Activated CD4-positive, alpha-beta T cell treated with anti-CD3 and anti-CD28 coated beads, Interleukin-2, amount 50 U/mL, for 48 hours (primary cell): Measurements from ENCODE around the gene ANTXR1.

Experiments
- DNase-seq, 2 experiments: peaks; one replicate each; pipeline ENCODE4 v3.0.0-alpha.2; 2020

The ANTXR1 gene

GRCh38 chr2:69188182-69188900, 175.4 kb downstream of the ANTXR1 start:
- DNase-seq = no peak

GRCh38 chr2:69190743-69191404, 177.9 kb downstream of the ANTXR1 start:
- no peak for DNase-seq

GRCh38 chr2:69191634-69192033, 178.7 kb downstream of the ANTXR1 start:
- DNase-seq = no peak

- no peak for DNase-seq
Observed at GRCh38 chr2:69192176-69192945, 179.4 kb downstream of the ANTXR1 start.

- DNase-seq = no peak
Observed at GRCh38 chr2:69195706-69196105, 182.7 kb downstream of the ANTXR1 start.

- no peak for DNase-seq
Observed at GRCh38 chr2:69196327-69197117, 183.5 kb downstream of the ANTXR1 start.

GRCh38 chr2:69200107-69200520, 187.1 kb downstream of the ANTXR1 start:
- no peak for DNase-seq

GRCh38 chr2:69201259-69201658, 188.3 kb downstream of the ANTXR1 start:
- DNase-seq = no peak

GRCh38 chr2:69202327-69202726, 189.3 kb downstream of the ANTXR1 start:
- no peak for DNase-seq

GRCh38 chr2:69203166-69203985, 190.4 kb downstream of the ANTXR1 start:
- DNase-seq = no peak

GRCh38 chr2:69204654-69205053, 191.7 kb downstream of the ANTXR1 start:
- DNase-seq = no peak

- no peak for DNase-seq
Observed at GRCh38 chr2:69205076-69205475, 192.1 kb downstream of the ANTXR1 start.

GRCh38 chr2:69205491-69205890, 192.5 kb downstream of the ANTXR1 start:
- no peak for DNase-seq

GRCh38 chr2:69208023-69208595, 195.1 kb downstream of the ANTXR1 start:
- no peak for DNase-seq

GRCh38 chr2:69209482-69209881, 196.5 kb downstream of the ANTXR1 start:
- no peak for DNase-seq

- DNase-seq = no peak
Observed at GRCh38 chr2:69210385-69210784, 197.4 kb downstream of the ANTXR1 start.

GRCh38 chr2:69211048-69211447, 198.1 kb downstream of the ANTXR1 start:
- DNase-seq = no peak

GRCh38 chr2:69211686-69212085, 198.7 kb downstream of the ANTXR1 start:
- DNase-seq = no peak

- no peak for DNase-seq
Observed at GRCh38 chr2:69212238-69213028, 199.5 kb downstream of the ANTXR1 start.

- DNase-seq = no peak
Observed at GRCh38 chr2:69213201-69213600, 200.2 kb downstream of the ANTXR1 start.

- DNase-seq = no peak
Observed at GRCh38 chr2:69213782-69214181, 200.8 kb downstream of the ANTXR1 start.
